ENCODE results near the gene PYCR2. TPM values are rescaled to one million over a fixed set of nuclear protein-coding genes. Genes with fewer than 3 reads are reported as not detected.

Gene PYCR2
- total RNA-seq, 2 experiments from 2014 or later = 24.1 to 26.2 TPM

DNA sequence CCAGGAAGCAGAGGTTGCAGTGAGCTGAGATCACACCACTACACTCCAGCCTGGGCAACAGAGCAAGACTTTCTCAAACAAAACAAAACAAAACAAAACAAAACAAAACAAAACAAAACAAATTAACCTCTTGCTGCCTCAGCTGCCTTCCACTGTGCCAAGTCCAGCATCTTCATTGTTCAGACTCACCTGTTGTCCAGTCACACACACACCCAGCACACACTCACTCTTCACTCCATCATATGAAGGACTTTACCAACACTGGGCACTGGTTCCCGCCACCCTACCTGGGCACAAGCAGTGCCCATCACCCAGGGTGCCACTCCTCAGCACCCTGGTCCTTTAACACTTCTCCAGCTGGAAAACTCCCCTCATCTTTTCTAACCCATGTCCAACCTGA, 14.6 kb downstream of the PYCR2 start:
- Histone ChIP-seq H3K27ac (ENCODE audit: low read depth in 1 of 2, low read length in 2 of 2) (no peak overlapping the region), H3K4me1 (ENCODE audit: insufficient read depth, low read length) (peaks cover 36% of the 10 kb centered on the region), H3K9me3 (ENCODE audit: control insufficient read depth in 1 of 2, insufficient read depth in 1 of 2, low read length in 2 of 2) (no peaks in the 10 kb centered on the region), H3K36me3 (ENCODE audit: insufficient read depth, low read length) (no peaks in the 10 kb centered on the region), H3K4me3 (ENCODE audit: low read length) (no peak overlapping the region), H3K27me3 (ENCODE audit: control insufficient read depth in 1 of 2, insufficient read depth in 2 of 2, low read length in 2 of 2) (no peaks in the 10 kb centered on the region)
- ATAC-seq (ENCODE audit: poor library complexity) (no peak), DNase-seq (no peak)
- POLR2A ChIA-PET = interaction anchor here (1.2 to 6.8 kb wide), 7 partner anchors 12 to 132 kb away, joined by 3 to 75 read pairs (median 12); partner anchors contain the start of genes PYCR2, SRP9 and TMEM63A
- Mint-ChIP-seq H3K9me3 (no peaks in the 10 kb centered on the region), H3K4me3 (no peak overlapping the region), H3K36me3 (ENCODE audit: low read depth) (no peaks in the 10 kb centered on the region), H3K4me1 (ENCODE audit: low read depth) (peaks cover 40% of the 10 kb centered on the region), H3K27me3 (no peaks in the 10 kb centered on the region), H3K27ac (peak overlapping the region; percentile 48)
- CTCF ChIA-PET = interaction anchor here (1.0 kb wide), 1 partner anchor 14 kb away, joined by 5 read pairs; no protein-coding TSS in a partner anchor
- TF ChIP-seq, protein P1, sequence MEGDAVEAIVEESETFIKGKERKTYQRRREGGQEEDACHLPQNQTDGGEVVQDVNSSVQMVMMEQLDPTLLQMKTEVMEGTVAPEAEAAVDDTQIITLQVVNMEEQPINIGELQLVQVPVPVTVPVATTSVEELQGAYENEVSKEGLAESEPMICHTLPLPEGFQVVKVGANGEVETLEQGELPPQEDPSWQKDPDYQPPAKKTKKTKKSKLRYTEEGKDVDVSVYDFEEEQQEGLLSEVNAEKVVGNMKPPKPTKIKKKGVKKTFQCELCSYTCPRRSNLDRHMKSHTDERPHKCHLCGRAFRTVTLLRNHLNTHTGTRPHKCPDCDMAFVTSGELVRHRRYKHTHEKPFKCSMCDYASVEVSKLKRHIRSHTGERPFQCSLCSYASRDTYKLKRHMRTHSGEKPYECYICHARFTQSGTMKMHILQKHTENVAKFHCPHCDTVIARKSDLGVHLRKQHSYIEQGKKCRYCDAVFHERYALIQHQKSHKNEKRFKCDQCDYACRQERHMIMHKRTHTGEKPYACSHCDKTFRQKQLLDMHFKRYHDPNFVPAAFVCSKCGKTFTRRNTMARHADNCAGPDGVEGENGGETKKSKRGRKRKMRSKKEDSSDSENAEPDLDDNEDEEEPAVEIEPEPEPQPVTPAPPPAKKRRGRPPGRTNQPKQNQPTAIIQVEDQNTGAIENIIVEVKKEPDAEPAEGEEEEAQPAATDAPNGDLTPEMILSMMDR (IDR thresholded peaks at IDR 0.05) = no peak
- intact Hi-C loops (cut with DNase I, micrococcal nuclease) = no loop called here

- intact Hi-C loops (cut with DNase I, micrococcal nuclease) = no loop called here
- Mint-ChIP-seq H3K4me3 (no peak overlapping the region), H3K9me3 (no peaks in the 10 kb centered on the region), H3K4me1 (ENCODE audit: low read depth) (peaks cover 43% of the 10 kb centered on the region), H3K27me3 (no peaks in the 10 kb centered on the region), H3K27ac (peak overlapping the region; percentile 9), H3K36me3 (ENCODE audit: low read depth) (no peaks in the 10 kb centered on the region)
- peaks cover 36% of the 10 kb centered on the region for H3K4me1 ChIP-seq (ENCODE audit: insufficient read depth, low read length)
- POLR2A ChIA-PET = interaction anchor here (0.9 to 6.8 kb wide), 6 partner anchors 11 to 131 kb away, joined by 3 to 75 read pairs (median 16); partner anchors contain the start of genes PYCR2, SRP9 and TMEM63A
- TF ChIP-seq, protein P1 (IDR thresholded peaks at IDR 0.05) = no peak
- CTCF ChIA-PET = no interaction called here
- H3K27ac ChIP-seq (ENCODE audit: low read depth in 1 of 2, low read length in 2 of 2) = no peak overlapping the region
- H3K4me3 ChIP-seq (ENCODE audit: low read length) = no peak overlapping the region
- H3K9me3 ChIP-seq (ENCODE audit: control insufficient read depth in 1 of 2, insufficient read depth in 1 of 2, low read length in 2 of 2) = no peaks in the 10 kb centered on the region
- no peaks in the 10 kb centered on the region for H3K36me3 ChIP-seq (ENCODE audit: insufficient read depth, low read length)
- ATAC-seq (ENCODE audit: poor library complexity) (no peak), DNase-seq (no peak)
- no peaks in the 10 kb centered on the region for H3K27me3 ChIP-seq (ENCODE audit: control insufficient read depth in 1 of 2, insufficient read depth in 2 of 2, low read length in 2 of 2)
Measured at GRCh38 chr1:225908773-225909172, 15.3 kb downstream of the PYCR2 start.

DNA sequence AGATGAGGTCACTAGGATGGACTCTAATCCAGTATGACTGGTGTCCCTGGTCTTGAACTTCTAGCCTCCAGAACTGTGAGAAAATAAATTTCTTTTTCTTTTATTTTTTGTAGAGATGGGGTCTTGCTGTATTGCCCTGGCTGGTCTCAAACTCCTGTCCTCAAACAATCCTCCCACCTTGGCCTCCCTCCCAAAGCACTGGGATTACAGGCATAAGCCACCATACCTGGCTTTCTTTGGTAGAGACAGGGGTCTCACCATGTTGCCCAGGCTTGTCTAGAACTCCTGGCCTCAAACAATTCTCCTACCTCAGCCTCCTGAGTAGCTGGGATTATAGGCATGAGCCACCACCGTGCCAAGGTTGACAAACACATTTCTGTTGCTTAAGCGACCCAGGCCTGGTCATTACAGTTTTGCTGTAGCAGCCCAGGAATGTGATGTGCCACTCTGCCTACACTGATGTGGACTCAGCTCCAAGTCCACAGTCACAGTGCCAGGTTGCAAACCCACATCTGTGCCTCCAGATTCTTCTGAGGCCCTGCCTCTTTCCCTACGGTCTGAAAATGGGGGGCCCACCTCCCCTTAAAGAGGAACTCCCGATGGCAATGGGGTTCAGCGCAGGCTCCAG, 15.9 kb downstream of the PYCR2 start:
- no peaks in the 10 kb centered on the region for H3K9me3 Mint-ChIP-seq
- no peak for ATAC-seq (ENCODE audit: poor library complexity)
- H3K27ac ChIP-seq (ENCODE audit: low read depth in 1 of 2, low read length in 2 of 2) = no peak overlapping the region
- intact Hi-C loops (cut with DNase I, micrococcal nuclease) = no loop called here
- no peaks in the 10 kb centered on the region for H3K36me3 ChIP-seq (ENCODE audit: insufficient read depth, low read length)
- CTCF ChIA-PET = no interaction called here
- H3K4me1 ChIP-seq (ENCODE audit: insufficient read depth, low read length) = peaks cover 36% of the 10 kb centered on the region
- TF ChIP-seq, protein P1 (IDR thresholded peaks at IDR 0.05) = no peak
- H3K27ac Mint-ChIP-seq = no peak overlapping the region
- POLR2A ChIA-PET = interaction anchor here (0.6 to 6.8 kb wide), 5 partner anchors 11 to 155 kb away, joined by 3 to 59 read pairs (median 5); partner anchors contain the start of genes PYCR2 and TMEM63A
- H3K27me3 Mint-ChIP-seq = no peaks in the 10 kb centered on the region
- H3K4me3 Mint-ChIP-seq = no peak overlapping the region
- no peaks in the 10 kb centered on the region for H3K9me3 ChIP-seq (ENCODE audit: control insufficient read depth in 1 of 2, insufficient read depth in 1 of 2, low read length in 2 of 2)
- H3K36me3 Mint-ChIP-seq (ENCODE audit: low read depth) = no peaks in the 10 kb centered on the region
- no peaks in the 10 kb centered on the region for H3K27me3 ChIP-seq (ENCODE audit: control insufficient read depth in 1 of 2, insufficient read depth in 2 of 2, low read length in 2 of 2)
- peaks cover 46% of the 10 kb centered on the region for H3K4me1 Mint-ChIP-seq (ENCODE audit: low read depth)
- H3K4me3 ChIP-seq (ENCODE audit: low read length) = no peak overlapping the region
- DNase-seq = no peak
